Common myeloid progenitor, CD34-positive (primary cell): ENCODE measurements around the gene PTPRN2.

Experiments used
- CTCF ChIA-PET: fragments of 350-600 bp; sonication (Branson Sonifier 250); formaldehyde crosslinking; loops from one replicate; lab custom pipeline; 2021; ENCODE audit warnings: antibody characterized with exemption; lab: Charles Lee
- POLR2A ChIA-PET: fragments of 350-600 bp; sonication (Branson Sonifier 250); formaldehyde crosslinking; loops from one replicate; lab custom pipeline; 2021; ENCODE audit warnings: antibody characterized with exemption; lab: Charles Lee
- DNase-seq, 3 donors: peaks; one replicate each; pipeline versions ENCODE4 v3.0.0 to v3.0.0-alpha.2; 2013
- H3K27ac ChIP-seq, 2 experiments: 1 replicate in 1 of 2; 2 replicates in 1 of 2; pipeline ENCODE4 v1.7.0; 2013; ENCODE audit warnings: inconsistent platforms in 2 of 2, low read length in 2 of 2, mild to moderate bottlenecking in 2 of 2, low read depth in 1 of 2, moderate library complexity in 1 of 2; ENCODE audit not compliant: severe bottlenecking in 2 of 2, insufficient read depth in 1 of 2, poor library complexity in 1 of 2
- H3K27me3 ChIP-seq, 5 experiments: replicated peaks in 2 of 5; 1 replicate in 3 of 5; 2 replicates in 2 of 5; pipeline versions ENCODE4 v1.6.1 to v1.7.0; 2013; ENCODE audit warnings: low read length in 4 of 5, mild to moderate bottlenecking in 2 of 5, moderate library complexity in 2 of 5, inconsistent platforms in 1 of 5; ENCODE audit not compliant: insufficient read depth in 5 of 5, control insufficient read depth in 4 of 5
- H3K36me3 ChIP-seq, 4 experiments: 1 replicate in 2 of 4; 2 replicates in 2 of 4; pipeline versions ENCODE4 v1.6.1 to v1.7.0; 2013; ENCODE audit warnings: low read length in 3 of 4, control low read depth in 1 of 4, mild to moderate bottlenecking in 1 of 4; ENCODE audit not compliant: control insufficient read depth in 4 of 4, insufficient read depth in 4 of 4
- H3K4me1 ChIP-seq, 4 experiments: 1 replicate in 3 of 4; 2 replicates in 1 of 4; pipeline versions ENCODE4 v1.6.1 to v1.7.1; 2013; ENCODE audit warnings: low read length in 3 of 4, mild to moderate bottlenecking in 3 of 4, control low read depth in 1 of 4, inconsistent platforms in 1 of 4, moderate library complexity in 1 of 4; ENCODE audit not compliant: control insufficient read depth in 4 of 4, insufficient read depth in 4 of 4; ENCODE audit errors: control extremely low read depth in 1 of 4
- H3K4me3 ChIP-seq, 7 experiments: 1 replicate in 4 of 7; 2 replicates in 3 of 7; pipeline versions ENCODE4 v1.5.1 to v1.7.0; 2013; ENCODE audit warnings: mild to moderate bottlenecking in 7 of 7, low read length in 6 of 7, moderate library complexity in 6 of 7, inconsistent platforms in 2 of 7, low read depth in 2 of 7, control low read depth in 1 of 7; ENCODE audit not compliant: insufficient read depth in 4 of 7, control insufficient read depth in 1 of 7; ENCODE audit errors: extremely low read depth in 1 of 7
- H3K9me3 ChIP-seq, 5 experiments: 1 replicate in 4 of 5; 2 replicates in 1 of 5; pipeline versions ENCODE4 v1.6.1 to v1.7.1; 2013; ENCODE audit warnings: low read length in 4 of 5, mild to moderate bottlenecking in 2 of 5, inconsistent platforms in 1 of 5, low read depth in 1 of 5, moderate library complexity in 1 of 5; ENCODE audit not compliant: control insufficient read depth in 4 of 5, insufficient read depth in 2 of 5; ENCODE audit errors: control extremely low read depth in 1 of 5
- WGBS: methylation state at CpG from one replicate; pipeline ENCODE4 v1.1.5; 2013; ENCODE audit not compliant: insufficient coverage; 5-methylcytosine and 5-hydroxymethylcytosine counted together

PTPRN2 gene

DNA sequence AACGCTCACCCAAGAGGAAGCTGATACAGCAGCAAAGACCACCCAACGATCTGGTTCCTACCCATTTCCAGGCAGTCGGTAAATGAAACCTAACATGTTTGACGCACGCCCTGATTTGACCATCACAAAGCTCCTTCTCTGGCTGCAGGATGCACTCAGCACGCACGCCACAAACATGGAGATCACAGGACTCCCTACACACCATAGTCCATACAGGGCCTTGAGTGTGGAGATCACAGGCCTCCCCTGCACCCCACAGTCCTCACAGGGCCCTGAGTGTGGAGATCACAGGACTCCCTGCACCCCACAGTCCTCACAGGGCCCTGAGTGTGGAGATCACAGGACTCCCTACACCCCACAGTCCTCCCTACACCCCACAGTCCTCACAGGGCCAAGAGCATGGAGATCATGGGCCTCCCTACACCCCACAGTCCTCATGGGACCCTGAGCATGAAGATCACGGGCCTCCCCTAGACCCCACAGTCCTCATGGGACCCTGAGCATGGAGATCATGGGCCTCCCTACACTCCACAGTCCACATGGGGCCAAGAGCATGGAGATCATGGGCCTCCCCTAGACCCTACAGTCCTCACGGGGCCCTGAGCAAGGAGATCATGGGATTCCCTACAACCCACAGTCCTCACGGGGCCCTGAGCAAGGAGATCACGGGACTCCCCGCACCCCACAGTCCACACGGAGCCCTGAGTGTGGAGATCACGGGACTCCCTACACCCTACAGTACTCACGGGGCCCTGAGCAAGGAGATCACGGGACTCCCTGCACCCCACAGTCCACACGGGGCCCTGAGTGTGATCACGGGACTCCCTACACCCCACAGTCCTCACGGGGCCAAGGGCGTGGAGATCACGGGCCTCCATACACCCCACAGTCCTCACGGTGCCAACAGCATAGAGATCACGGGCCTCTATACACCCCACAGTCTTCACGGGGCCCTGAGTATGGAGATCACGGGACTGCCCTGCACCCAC is 841.6 kb downstream of the PTPRN2 start:
- WGBS: 94% methylated on average over 19 of the region's 25 CpGs
- Histone ChIP-seq H3K36me3 (no peaks in the 10 kb centered on the region), H3K27ac (no peak overlapping the region), H3K4me3 (no peak overlapping the region), H3K9me3 (no peaks in the 10 kb centered on the region), H3K4me1 (no peaks in the 10 kb centered on the region), H3K27me3 (peaks cover 0 to 15% (median 5%) of the 10 kb centered on the region in 5 experiments)
- CTCF ChIA-PET: no interaction called here
- POLR2A ChIA-PET: no interaction called here
- no peak for DNase-seq

DNA sequence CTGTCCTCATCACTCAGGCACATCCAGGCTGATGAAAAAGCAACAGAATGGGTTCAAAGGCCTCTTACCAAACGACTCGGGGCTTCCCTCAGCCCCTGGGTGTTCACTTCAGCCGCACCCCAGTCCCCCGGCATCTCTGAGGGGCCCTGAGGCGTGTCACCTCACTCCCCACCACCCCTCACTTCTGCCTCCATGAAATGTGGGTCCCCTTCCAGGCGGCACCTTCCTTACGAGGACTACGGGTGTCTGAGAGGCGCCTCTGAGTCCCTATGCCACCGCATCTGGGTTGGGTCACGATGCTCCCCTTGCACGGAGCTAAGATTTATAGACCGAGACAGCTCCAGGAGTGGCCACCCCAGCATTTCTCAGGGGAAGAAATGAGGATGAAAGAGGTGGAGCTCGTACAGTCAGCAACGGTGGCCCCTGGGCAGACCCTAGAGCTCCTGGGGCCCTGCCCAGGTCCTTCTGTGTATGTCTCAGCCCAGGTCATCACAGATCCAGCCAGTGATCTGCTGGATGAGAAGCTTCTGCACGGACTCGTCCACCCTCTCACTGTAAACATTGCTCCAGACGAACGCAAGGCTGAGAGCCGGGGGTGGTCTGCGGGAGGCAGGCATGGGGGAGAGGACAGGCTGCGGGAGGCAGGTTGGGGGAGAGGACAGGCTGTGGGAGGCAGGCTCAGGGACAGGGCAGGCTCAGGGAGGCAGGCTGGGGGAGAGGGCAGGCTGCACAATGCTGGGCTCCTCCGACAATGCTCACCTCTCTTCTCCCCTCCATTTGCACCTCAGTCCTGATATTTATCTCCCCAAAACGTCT is 842.6 kb downstream of the PTPRN2 start:
- Histone ChIP-seq H3K27ac (no peak overlapping the region), H3K9me3 (no peaks in the 10 kb centered on the region), H3K36me3 (no peaks in the 10 kb centered on the region), H3K4me1 (no peaks in the 10 kb centered on the region), H3K4me3 (no peak overlapping the region), H3K27me3 (peaks cover 0 to 24% (median 5%) of the 10 kb centered on the region in 5 experiments)
- DNase-seq: no peak
- CTCF ChIA-PET: no interaction called here
- POLR2A ChIA-PET: no interaction called here
- WGBS: 94% methylated on average over 15 of the region's 24 CpGs

DNA sequence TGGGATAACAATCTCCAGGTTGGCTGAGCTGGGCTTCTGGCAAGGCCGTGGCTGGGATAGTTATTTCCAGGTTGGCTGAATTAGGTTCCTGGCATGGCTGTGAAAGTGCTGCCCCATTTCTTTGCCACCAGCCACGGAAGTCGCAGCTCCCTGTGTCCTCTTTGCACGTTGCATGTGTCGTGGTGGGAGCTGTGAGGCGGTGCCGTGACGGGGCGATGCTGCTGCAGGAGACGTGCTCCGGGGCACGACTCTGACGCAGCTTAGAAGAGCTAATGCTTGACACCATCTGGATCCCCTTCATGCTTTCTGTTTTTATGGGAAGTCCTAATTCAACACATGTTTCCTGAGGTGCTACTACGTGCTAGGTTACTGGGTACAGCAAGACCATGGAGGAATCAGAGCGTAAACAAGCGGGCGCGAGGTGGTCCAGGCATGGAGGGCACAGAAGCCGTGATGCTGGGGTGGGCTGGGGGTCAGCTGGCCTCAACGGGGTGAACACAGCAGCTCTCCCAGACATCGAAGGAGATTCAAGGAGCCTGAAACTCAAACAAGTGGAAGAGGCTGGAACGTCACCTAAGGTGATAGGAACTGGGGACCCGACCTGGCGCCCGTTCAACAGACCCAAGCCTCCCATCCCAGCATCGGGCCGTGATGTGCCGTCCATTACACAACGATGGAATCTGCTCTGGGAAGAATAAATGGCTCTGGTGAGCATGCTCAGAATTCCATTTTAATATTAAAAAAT is 843.7 kb downstream of the PTPRN2 start:
- no peak for DNase-seq
- 98% methylated on average over 24 of the region's 29 CpGs for WGBS
- Histone ChIP-seq H3K27me3 (peaks cover 0 to 31% (median 6%) of the 10 kb centered on the region in 5 experiments), H3K4me1 (no peaks in the 10 kb centered on the region), H3K9me3 (no peaks in the 10 kb centered on the region), H3K36me3 (no peaks in the 10 kb centered on the region), H3K4me3 (no peak overlapping the region), H3K27ac (no peak overlapping the region)
- CTCF ChIA-PET: no interaction called here
- POLR2A ChIA-PET: no interaction called here

DNA sequence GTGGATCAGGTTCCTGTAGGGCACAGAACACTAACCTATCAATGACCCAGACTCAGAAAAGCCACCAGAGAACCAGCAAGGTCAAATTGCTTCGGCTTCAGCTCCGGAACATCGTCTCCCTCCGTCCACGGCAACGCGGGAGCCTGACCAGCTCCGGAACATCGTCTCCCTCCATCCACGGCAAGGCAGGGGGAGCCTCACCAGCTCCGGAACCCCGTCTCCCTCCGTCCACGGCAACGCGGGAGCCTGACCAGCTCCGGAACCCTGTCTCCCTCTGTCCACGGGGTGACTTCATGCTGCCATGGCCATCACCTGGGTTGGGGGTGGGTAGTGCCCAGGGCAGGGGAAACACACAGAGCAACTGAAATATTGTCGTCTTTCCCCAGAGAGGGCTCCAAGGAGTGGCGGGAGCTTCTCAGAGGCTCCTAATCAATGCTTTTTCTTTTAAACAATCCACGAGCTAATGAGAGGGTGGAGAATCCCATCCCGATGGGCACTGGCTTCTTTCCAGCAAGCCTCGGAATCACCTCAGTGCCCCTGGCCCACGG is 847.3 kb downstream of the PTPRN2 start:
- WGBS: 85% methylated on average over 19 of the region's 24 CpGs
- H3K27me3 ChIP-seq: peaks cover 0 to 55% (median 10%) of the 10 kb centered on the region in 5 experiments
- CTCF ChIA-PET: no interaction called here

DNA sequence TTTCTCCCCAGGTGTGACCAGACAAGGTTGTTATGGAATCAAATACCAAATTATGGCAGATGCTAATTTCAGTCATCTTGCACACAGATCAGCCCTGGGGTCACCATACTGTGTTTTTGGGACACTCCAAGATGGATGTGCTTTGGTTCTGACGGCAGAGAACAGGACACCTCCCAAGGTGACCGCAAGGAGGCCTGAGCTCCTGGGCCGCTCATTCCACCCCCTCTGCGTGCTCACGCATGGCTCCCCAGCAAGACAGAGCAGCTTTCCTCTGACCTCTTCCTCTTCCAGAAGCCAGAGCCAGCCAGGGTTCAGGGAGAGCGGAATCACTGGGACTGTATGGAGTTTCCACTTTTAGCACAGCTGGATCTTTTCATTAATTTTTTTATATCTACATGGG is 848.0 kb downstream of the PTPRN2 start:
- ChIA-PET CTCF (no interaction called here), POLR2A (no interaction called here)
- 85% methylated on average over 5 of the region's 6 CpGs for WGBS

More for the DNA sequence above, 847.3 kb downstream of the PTPRN2 start:
- H3K4me1 ChIP-seq: no peaks in the 10 kb centered on the region
- H3K9me3 ChIP-seq: no peaks in the 10 kb centered on the region
- no peak overlapping the region for H3K4me3 ChIP-seq
- POLR2A ChIA-PET: interaction anchor here (0.6 kb wide), 1 partner anchor 11 kb away, joined by 3 read pairs; no protein-coding TSS in a partner anchor
- no peaks in the 10 kb centered on the region for H3K36me3 ChIP-seq
- no peak for DNase-seq
- no peak overlapping the region for H3K27ac ChIP-seq

DNA sequence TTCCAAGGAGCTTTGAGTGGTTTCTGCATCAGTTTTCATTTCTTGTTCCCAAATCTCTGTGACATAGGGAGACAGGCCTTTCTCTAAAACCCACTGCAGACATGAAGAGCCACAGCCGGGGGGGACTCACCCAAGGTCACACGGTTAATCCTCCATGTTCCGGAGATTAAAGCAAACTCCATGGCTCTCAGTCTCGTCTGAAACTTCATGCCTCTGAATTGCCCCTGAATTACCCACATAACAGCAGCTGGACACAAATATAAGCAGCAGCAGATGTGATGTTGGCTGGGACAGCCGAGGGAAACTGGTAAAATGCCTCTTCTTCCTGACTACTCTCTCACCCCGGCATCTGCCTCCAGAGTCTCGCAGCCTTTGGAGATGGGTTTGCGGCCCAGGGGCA is 848.6 kb downstream of the PTPRN2 start:
- Histone ChIP-seq H3K9me3 (no peaks in the 10 kb centered on the region), H3K4me1 (no peaks in the 10 kb centered on the region), H3K36me3 (no peaks in the 10 kb centered on the region), H3K27ac (no peak overlapping the region), H3K27me3 (peaks cover 0 to 59% (median 10%) of the 10 kb centered on the region in 5 experiments), H3K4me3 (no peak overlapping the region)
- ChIA-PET CTCF (no interaction called here), POLR2A (no interaction called here)
- WGBS: 93% methylated on average over 4 of the region's 8 CpGs
- DNase-seq: no peak

More for the DNA sequence above, 848.0 kb downstream of the PTPRN2 start:
- DNase-seq: no peak
- Histone ChIP-seq H3K4me3 (no peak overlapping the region), H3K27ac (no peak overlapping the region), H3K36me3 (no peaks in the 10 kb centered on the region), H3K9me3 (no peaks in the 10 kb centered on the region), H3K4me1 (no peaks in the 10 kb centered on the region), H3K27me3 (peaks cover 0 to 56% (median 10%) of the 10 kb centered on the region in 5 experiments)
